ENCODE data around the gene TTC33. TPM values are rescaled to one million over a fixed set of nuclear protein-coding genes. Genes with fewer than 3 reads are reported as not detected.

Gene TTC33
- total RNA-seq, 3 donors from 2014 or later (not counting 1 experiment from before 2014, with no cell fraction given): 7.3 to 11.4 (median 10.0) TPM

DNA sequence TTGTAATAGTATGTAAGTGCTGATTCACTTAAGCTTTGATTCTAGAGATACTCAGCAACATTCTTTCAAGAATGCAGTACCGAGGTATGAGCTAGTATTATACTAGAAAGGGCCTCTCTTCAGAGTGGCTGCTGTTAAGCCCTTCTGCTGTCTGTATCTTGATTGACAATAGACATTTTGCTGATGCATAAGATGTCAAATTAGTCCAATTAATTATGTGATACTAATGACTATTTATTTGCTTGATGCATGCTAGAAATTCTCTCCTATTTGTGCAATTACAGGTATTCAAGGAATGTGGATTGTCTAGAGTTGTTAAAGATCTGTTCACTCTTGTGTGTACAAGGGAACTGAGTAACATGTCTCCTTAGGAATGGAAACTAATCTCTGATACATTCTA lies 168.4 kb downstream of the TTC33 start:
- peaks cover 11 to 18% of the 10 kb centered on the region in 2 donors for H3K4me1 Mint-ChIP-seq
- no peak overlapping the region for H3K27ac Mint-ChIP-seq
- no peaks in the 10 kb centered on the region for H3K36me3 Mint-ChIP-seq
- TF ChIP-seq, protein P1, sequence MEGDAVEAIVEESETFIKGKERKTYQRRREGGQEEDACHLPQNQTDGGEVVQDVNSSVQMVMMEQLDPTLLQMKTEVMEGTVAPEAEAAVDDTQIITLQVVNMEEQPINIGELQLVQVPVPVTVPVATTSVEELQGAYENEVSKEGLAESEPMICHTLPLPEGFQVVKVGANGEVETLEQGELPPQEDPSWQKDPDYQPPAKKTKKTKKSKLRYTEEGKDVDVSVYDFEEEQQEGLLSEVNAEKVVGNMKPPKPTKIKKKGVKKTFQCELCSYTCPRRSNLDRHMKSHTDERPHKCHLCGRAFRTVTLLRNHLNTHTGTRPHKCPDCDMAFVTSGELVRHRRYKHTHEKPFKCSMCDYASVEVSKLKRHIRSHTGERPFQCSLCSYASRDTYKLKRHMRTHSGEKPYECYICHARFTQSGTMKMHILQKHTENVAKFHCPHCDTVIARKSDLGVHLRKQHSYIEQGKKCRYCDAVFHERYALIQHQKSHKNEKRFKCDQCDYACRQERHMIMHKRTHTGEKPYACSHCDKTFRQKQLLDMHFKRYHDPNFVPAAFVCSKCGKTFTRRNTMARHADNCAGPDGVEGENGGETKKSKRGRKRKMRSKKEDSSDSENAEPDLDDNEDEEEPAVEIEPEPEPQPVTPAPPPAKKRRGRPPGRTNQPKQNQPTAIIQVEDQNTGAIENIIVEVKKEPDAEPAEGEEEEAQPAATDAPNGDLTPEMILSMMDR (IDR thresholded peaks at IDR 0.05): no peak
- 100% methylated on average over 1 of the region's 1 CpG for WGBS (ENCODE audit: insufficient coverage)
- no peak overlapping the region for H3K4me3 Mint-ChIP-seq
- Histone ChIP-seq H3K27ac (ENCODE audit: low read length) (no peak overlapping the region), H3K9me3 (ENCODE audit: control insufficient read depth, insufficient read depth, low read length) (no peaks in the 10 kb centered on the region), H3K4me1 (ENCODE audit: control insufficient read depth, insufficient read depth, low read length) (no peaks in the 10 kb centered on the region), H3K4me3 (ENCODE audit: low read length) (no peak overlapping the region), H3K27me3 (ENCODE audit: control insufficient read depth, insufficient read depth, low read length) (no peaks in the 10 kb centered on the region), H3K36me3 (ENCODE audit: control insufficient read depth, insufficient read depth, low read length) (no peaks in the 10 kb centered on the region)
- intact Hi-C loops (cut with micrococcal nuclease): no loop called here
- H3K9me3 Mint-ChIP-seq: no peaks in the 10 kb centered on the region
- H3K27me3 Mint-ChIP-seq (ENCODE audit: low read depth in 2 of 2): peaks cover 0 to 3% of the 10 kb centered on the region in 2 donors
- ATAC-seq: no peak
- DNase-seq: no peak

DNA sequence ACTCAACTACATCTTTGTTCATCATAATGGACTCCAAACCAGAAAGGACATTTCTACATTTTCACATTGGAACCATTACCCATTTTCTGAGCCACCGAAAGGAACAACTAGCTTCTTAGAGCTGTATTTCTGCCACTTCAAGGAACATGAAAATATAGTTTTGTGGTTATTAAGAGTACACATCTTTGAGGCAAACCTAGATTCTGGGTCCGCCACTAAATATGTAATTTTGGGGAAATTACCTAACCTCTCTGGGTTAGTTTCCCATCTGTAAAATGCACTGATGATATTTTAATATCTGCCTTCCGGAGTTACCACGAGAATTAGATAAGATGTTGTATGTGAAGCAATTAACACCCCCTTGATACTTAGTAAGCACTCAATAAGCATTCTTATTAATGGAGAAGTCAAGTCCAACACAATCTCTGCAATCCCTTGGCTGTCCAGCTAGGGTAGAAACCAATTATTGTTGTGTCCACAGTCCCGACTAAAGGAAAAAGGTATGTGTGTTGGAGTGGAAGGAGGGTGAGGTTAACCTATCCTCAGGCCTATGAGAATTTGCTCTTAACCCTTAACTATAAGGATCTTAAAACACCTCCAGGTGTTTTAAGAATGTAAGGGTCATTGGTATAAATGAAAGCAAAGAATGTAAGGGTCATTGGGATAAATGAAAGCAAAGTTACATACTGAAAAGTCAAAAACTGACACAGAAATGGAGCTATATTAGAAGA lies 170.1 kb downstream of the TTC33 start:
- peaks cover 5 to 9% of the 10 kb centered on the region in 2 donors for H3K4me1 Mint-ChIP-seq
- Histone ChIP-seq H3K36me3 (ENCODE audit: control insufficient read depth, insufficient read depth, low read length) (no peaks in the 10 kb centered on the region), H3K9me3 (ENCODE audit: control insufficient read depth, insufficient read depth, low read length) (no peaks in the 10 kb centered on the region), H3K4me3 (ENCODE audit: low read length) (no peak overlapping the region), H3K27me3 (ENCODE audit: control insufficient read depth, insufficient read depth, low read length) (no peaks in the 10 kb centered on the region), H3K27ac (ENCODE audit: low read length) (no peak overlapping the region), H3K4me1 (ENCODE audit: control insufficient read depth, insufficient read depth, low read length) (no peaks in the 10 kb centered on the region)
- peak in 1 of 3 donors; percentile 57 for ATAC-seq
- intact Hi-C loops (cut with micrococcal nuclease): no loop called here
- no peak overlapping the region for H3K4me3 Mint-ChIP-seq
- DNase-seq: no peak
- H3K27me3 Mint-ChIP-seq (ENCODE audit: low read depth in 2 of 2): peaks cover 0 to 3% of the 10 kb centered on the region in 2 donors
- 83% methylated on average over 1 of the region's 5 CpGs for WGBS (ENCODE audit: insufficient coverage)
- TF ChIP-seq, protein P1 (IDR thresholded peaks at IDR 0.05): no peak
- H3K9me3 Mint-ChIP-seq: no peaks in the 10 kb centered on the region
- no peaks in the 10 kb centered on the region for H3K36me3 Mint-ChIP-seq
- no peak overlapping the region for H3K27ac Mint-ChIP-seq

DNA sequence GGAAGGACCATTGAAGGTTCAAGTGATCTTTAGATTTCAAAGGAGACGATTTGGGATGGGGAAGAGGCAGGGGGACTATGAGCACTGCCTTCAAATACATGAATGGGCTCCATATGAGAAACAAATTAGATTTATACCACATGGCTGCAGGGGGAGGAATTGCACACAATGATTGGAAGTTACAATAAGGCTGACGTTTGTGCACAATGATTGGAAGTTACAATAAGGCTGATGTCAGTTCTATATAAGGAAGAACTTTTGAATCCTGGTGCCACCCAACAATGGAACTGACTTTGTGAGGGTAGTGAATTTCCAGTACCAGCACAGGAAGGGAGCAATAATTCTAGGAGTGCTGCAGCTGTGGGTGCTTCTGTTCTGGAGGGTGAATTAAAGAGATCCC lies 171.7 kb downstream of the TTC33 start:
- no peaks in the 10 kb centered on the region for H3K9me3 ChIP-seq (ENCODE audit: control insufficient read depth, insufficient read depth, low read length)
- no peaks in the 10 kb centered on the region for H3K27me3 Mint-ChIP-seq (ENCODE audit: low read depth in 2 of 2)
- no peaks in the 10 kb centered on the region for H3K4me1 ChIP-seq (ENCODE audit: control insufficient read depth, insufficient read depth, low read length)
- TF ChIP-seq, protein P1 (IDR thresholded peaks at IDR 0.05): no peak
- no peaks in the 10 kb centered on the region for H3K9me3 Mint-ChIP-seq
- no peak overlapping the region for H3K4me3 Mint-ChIP-seq
- no peaks in the 10 kb centered on the region for H3K36me3 Mint-ChIP-seq
- H3K27ac ChIP-seq (ENCODE audit: low read length): no peak overlapping the region
- peaks cover 0 to 12% of the 10 kb centered on the region in 2 donors for H3K4me1 Mint-ChIP-seq
- H3K27me3 ChIP-seq (ENCODE audit: control insufficient read depth, insufficient read depth, low read length): no peaks in the 10 kb centered on the region
- ATAC-seq (no peak), DNase-seq (no peak)
- WGBS (ENCODE audit: insufficient coverage): 97% methylated on average over 2 of the region's 2 CpGs
- H3K27ac Mint-ChIP-seq: no peak overlapping the region
- intact Hi-C loops (cut with micrococcal nuclease): no loop called here
- H3K4me3 ChIP-seq (ENCODE audit: low read length): no peak overlapping the region
- H3K36me3 ChIP-seq (ENCODE audit: control insufficient read depth, insufficient read depth, low read length): no peaks in the 10 kb centered on the region
